HepG2 (cell line): ENCODE measurements around the gene RNU6-8.

Source experiments
- ARNTL ChIP-seq: sonication (generic); formaldehyde crosslinking; IDR thresholded peaks from 2 replicates; pipeline ENCODE4 v1.4.0; 2020; ENCODE audit warnings: mild to moderate bottlenecking, missing genetic modification reagents
- BRD4 ChIP-seq: sonication (generic); formaldehyde crosslinking; IDR thresholded peaks from 2 replicates; pipeline ENCODE4 v1.4.0; 2020; ENCODE audit warnings: missing genetic modification reagents
- CREM ChIP-seq, 2 experiments: sonication (generic) in 1 of 2; formaldehyde crosslinking in 1 of 2; IDR thresholded peaks; 2 replicates each; pipeline versions ENCODE4 v1.4.0 to v1.6.1; 2016 to 2020; ENCODE audit warnings: antibody characterized with exemption in 1 of 2, mild to moderate bottlenecking in 1 of 2, missing genetic modification reagents in 1 of 2
- CTCF ChIP-seq: sonication (generic); formaldehyde crosslinking; IDR thresholded peaks from 2 replicates; pipeline ENCODE4 v1.5.0; 2020; ENCODE audit warnings: mild to moderate bottlenecking, missing genetic modification reagents, moderate library complexity
- EP300 ChIP-seq, 3 experiments: sonication (generic) in 1 of 3; formaldehyde crosslinking in 1 of 3; IDR thresholded peaks; 2 replicates each; pipeline versions ENCODE4 v1.5.1 to v1.6.1; 2011 to 2020; ENCODE audit warnings: low read depth in 2 of 3, low read length in 2 of 3, borderline replicate concordance in 1 of 3, improper control_type of control experiment in 1 of 3, mild to moderate bottlenecking in 1 of 3, missing genetic modification reagents in 1 of 3, moderate library complexity in 1 of 3
- ETV5 ChIP-seq: IDR thresholded peaks from 2 replicates; pipeline ENCODE4 v1.6.1; 2018; ENCODE audit warnings: missing biosample characterization, missing genetic modification reagents, inconsistent platforms, borderline replicate concordance
- FOSL2 ChIP-seq: sonication (generic); formaldehyde crosslinking; IDR thresholded peaks from 2 replicates; pipeline ENCODE4 v1.4.0; 2020; ENCODE audit warnings: missing genetic modification reagents
- JUN ChIP-seq: sonication (generic); formaldehyde crosslinking; IDR thresholded peaks from 2 replicates; pipeline ENCODE4 v1.4.0; 2020; ENCODE audit warnings: mild to moderate bottlenecking, missing genetic modification reagents
- MLX ChIP-seq: IDR thresholded peaks from 2 replicates; pipeline ENCODE4 v1.6.1; 2016
- MYPOP ChIP-seq: sonication (generic); formaldehyde crosslinking; IDR thresholded peaks from 2 replicates; pipeline ENCODE4 v1.8.1; 2023; ENCODE audit warnings: mild to moderate bottlenecking, moderate library complexity, missing genetic modification reagents
- NFE2 ChIP-seq: sonication (generic); formaldehyde crosslinking; IDR thresholded peaks from 2 replicates; pipeline ENCODE4 v1.4.0; 2020; ENCODE audit warnings: missing genetic modification reagents
- ZNF513 ChIP-seq: sonication (generic); formaldehyde crosslinking; conservative IDR thresholded peaks from 2 replicates; pipeline ENCODE4 v1.5.0; 2020; ENCODE audit warnings: missing genetic modification reagents
- ZXDC ChIP-seq: sonication (generic); formaldehyde crosslinking; IDR thresholded peaks from 2 replicates; pipeline ENCODE4 v1.5.0; 2020; ENCODE audit warnings: mild to moderate bottlenecking, missing genetic modification reagents
- TF ChIP-seq, protein P1 (sequence below): sonication (generic); formaldehyde crosslinking; IDR thresholded peaks from 2 replicates; pipeline ENCODE4 v1.4.0; 2020; ENCODE audit warnings: low read depth, mild to moderate bottlenecking, missing genetic modification reagents

- peak; percentile 44 for TF ChIP-seq FOSL2 (CRISPR knock-in tag)
- TF ChIP-seq ZXDC, result no peak; the same call in 1 of the 2 replicates
- peak; percentile 87 for TF ChIP-seq ARNTL (CRISPR knock-in tag)
- no peak for TF ChIP-seq CTCF (CRISPR knock-in tag)
- TF ChIP-seq JUN (CRISPR knock-in tag), result peak; percentile 82
- peak; percentile 95 for TF ChIP-seq ZNF513 (CRISPR knock-in tag)
- TF ChIP-seq EP300 (IDR thresholded peaks at IDR 0.05; ENCODE audit: low read depth in 2 of 2, low read length in 2 of 2), result peak in 1 of 2 experiments; percentile 54; a peak in 3 of 4 replicates
- TF ChIP-seq EP300 (CRISPR knock-in tag; IDR thresholded peaks at IDR 0.05; ENCODE audit: borderline replicate concordance), result peak; percentile 75
- TF ChIP-seq MLX, result peak; percentile 74; the same call in 1 of the 2 replicates
- peak; percentile 77 for TF ChIP-seq CREM (IDR thresholded peaks at IDR 0.05)
- TF ChIP-seq CREM (CRISPR knock-in tag; IDR thresholded peaks at IDR 0.05), result peak; percentile 26; the same call in 1 of the 2 replicates
- peak; percentile 97 for TF ChIP-seq BRD4
- TF ChIP-seq, protein P1, sequence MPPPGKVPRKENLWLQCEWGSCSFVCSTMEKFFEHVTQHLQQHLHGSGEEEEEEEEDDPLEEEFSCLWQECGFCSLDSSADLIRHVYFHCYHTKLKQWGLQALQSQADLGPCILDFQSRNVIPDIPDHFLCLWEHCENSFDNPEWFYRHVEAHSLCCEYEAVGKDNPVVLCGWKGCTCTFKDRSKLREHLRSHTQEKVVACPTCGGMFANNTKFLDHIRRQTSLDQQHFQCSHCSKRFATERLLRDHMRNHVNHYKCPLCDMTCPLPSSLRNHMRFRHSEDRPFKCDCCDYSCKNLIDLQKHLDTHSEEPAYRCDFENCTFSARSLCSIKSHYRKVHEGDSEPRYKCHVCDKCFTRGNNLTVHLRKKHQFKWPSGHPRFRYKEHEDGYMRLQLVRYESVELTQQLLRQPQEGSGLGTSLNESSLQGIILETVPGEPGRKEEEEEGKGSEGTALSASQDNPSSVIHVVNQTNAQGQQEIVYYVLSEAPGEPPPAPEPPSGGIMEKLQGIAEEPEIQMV (CRISPR knock-in tag), result peak; percentile 99
- peak; percentile 71; the same call in 1 of the 2 replicates for TF ChIP-seq MYPOP (CRISPR knock-in tag)
- TF ChIP-seq ETV5 (CRISPR knock-in tag), result peak; percentile 66
- no peak; the same call in 1 of the 2 replicates for TF ChIP-seq NFE2 (CRISPR knock-in tag)
Measured at GRCh38 chr14:32201193-32201815, 1.8 kb downstream of the RNU6-8 start.
